ENCODE measurements around the gene MSANTD4. TPM values are rescaled to one million over a fixed set of nuclear protein-coding genes. Genes with fewer than 3 reads are reported as not detected.

MSANTD4 gene
- 11.8 and 21.4 TPM in 2 replicates for total RNA-seq

DNA sequence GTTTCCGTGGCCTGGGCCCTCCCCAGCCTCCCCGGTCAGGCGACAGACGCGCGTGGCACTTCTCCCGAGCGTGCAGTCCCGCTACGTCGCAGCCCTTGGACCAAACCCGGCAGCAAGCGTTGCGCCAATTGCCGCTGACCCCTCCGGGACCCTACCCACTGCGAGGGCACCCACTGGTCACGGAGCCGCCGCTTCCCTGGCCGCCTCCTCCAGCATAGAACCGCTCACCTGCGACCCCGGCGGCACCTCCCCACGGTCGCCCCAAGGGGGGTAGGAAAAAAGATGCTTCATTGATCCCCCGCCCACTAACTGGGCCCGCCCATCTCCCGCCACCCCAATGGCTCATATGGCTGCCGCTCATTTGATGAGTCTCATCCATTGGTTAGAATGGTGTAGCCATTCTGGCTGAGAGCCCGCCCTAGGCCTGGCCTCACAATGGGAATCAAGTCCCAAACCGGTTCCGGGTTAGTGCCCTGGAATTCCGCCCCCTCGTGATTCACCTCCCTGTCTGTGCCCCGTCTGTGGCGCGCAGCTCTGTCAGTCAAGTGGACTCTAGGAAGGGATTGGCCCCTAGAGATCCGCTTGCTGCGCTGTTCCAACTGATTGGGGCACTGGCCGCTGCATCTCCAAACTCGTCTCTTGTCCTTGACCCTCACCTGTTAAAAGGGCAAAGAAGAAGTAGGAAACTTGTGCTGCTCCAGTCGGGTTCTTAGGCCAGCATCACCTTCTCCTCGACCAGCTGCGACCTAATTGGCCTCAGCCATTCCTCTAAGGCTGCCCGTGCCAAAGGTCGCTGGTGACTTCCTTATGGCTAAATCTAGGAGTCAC, at the start of gene MSANTD4:
Gene MSANTD4 (minus strand): TSS at position 274 of the 828 bp plus-strand sequence. CDS start 11,323 bp downstream, outside the sequence.

Other genes with a start within 250 kb of the MSANTD4 start
- gene KBTBD3, start 55.1 kb upstream of the MSANTD4 start, total RNA-seq: 3.6 and 4.1 TPM in 2 replicates
- gene AASDHPPT, start 55.4 kb upstream of the MSANTD4 start, total RNA-seq: 42.2 and 53.4 TPM in 2 replicates